Right lobe of liver (tissue), 4 donors: ENCODE data around the gene HERC3.

Experiments used
- CTCF ChIP-seq, 4 donors: fragments of 200-600 bp in 3 of 4; fragments of 450-650 bp in 1 of 4; IDR thresholded peaks; one replicate each; pipeline versions ENCODE4 v1.5.1 to v1.8.0; 2016 to 2022; ENCODE audit warnings: antibody characterized with exemption in 4 of 4, mild to moderate bottlenecking in 2 of 4
- POLR2A ChIP-seq: fragments of 450-650 bp; IDR thresholded peaks from one replicate; pipeline ENCODE4 v1.6.1; 2017; ENCODE audit warnings: antibody characterized with exemption, mild to moderate bottlenecking
- donor health status: DM: no; HTN: no; CAD: no.
- donor health status: DM: no; HTN: no; CAD: no.
- donor health status: DM: no; HTN: yes; CAD: no.

- TF ChIP-seq CTCF (IDR thresholded peaks at IDR 0.05) (no peak), POLR2A (no peak)
Measured at GRCh38 chr4:88736264-88736663, 144.0 kb downstream of the HERC3 start.
